NK-92 treated with Interleukin-12 subunit alpha and Interleukin-12 subunit beta, amount 100 ng/mL, for 24 hours (cell line): ENCODE results near the gene CORO1C.

ENCODE experiments used
- DNase-seq: peaks from one replicate; lab custom pipeline; 2025; lab: John Stamatoyannopoulos, UW

Gene CORO1C

GRCh38 chr12:108724054-108724889, 7.0 kb downstream of the CORO1C start:
- no peak for DNase-seq

GRCh38 chr12:108722992-108723766, 8.1 kb downstream of the CORO1C start:
- no peak for DNase-seq

DNA sequence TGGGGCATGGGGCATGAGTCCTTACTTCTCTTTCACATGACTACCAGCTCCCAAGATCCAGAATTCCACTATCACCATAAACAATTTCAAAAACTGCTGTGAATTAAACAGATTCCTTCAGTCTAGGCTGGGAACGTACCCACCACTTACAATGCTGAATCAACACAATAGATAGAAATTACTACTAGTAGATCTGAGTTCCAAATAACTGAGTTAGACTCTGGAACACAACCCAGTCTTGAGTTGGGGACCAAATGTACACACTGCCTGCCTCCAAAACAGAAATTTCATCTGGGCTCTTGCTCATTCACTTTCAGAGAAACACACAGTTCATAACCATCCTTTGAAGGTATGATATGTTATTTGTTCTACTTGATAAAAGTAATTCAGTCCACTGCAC, 8.9 kb downstream of the CORO1C start:
- no peak for DNase-seq

- no peak for DNase-seq
Measured at GRCh38 chr12:108721824-108722223, 9.5 kb downstream of the CORO1C start.

DNA sequence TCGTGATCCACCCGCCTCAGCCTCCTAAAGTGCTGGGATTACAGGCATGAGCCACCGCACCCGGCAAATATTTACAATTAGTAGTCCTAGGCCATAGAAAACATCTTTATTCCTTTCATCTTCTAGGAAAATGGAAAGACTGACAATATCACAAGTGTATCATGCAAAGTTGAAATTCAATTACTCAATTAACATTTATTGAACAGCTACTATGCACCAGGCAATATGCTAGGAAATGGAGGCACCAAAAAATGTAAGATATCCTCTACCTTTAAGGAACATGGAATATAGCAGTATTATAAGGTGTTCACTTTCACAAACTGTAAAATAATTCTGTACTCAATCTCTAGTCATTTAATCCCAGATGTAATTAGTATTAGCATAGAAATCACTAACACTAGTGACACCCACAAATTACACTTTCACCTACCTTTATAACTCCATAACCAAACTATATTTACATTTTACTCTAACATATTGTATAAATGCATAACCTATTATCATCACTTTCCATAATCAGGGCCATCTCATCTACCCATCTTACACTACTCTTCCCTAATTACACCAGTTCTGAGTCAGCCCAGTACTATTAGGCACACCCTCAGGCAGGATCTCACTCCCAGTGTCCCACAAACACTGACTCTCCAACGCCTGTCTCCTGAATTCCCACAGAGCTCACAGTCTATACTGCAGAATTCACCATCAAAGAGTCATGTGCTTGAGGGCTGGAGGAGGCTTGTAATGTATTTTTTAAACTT, 10.4 kb downstream of the CORO1C start:
- DNase-seq: no peak

- no peak for DNase-seq
Measured at GRCh38 chr12:108717243-108717642, 14.1 kb downstream of the CORO1C start.

DNA sequence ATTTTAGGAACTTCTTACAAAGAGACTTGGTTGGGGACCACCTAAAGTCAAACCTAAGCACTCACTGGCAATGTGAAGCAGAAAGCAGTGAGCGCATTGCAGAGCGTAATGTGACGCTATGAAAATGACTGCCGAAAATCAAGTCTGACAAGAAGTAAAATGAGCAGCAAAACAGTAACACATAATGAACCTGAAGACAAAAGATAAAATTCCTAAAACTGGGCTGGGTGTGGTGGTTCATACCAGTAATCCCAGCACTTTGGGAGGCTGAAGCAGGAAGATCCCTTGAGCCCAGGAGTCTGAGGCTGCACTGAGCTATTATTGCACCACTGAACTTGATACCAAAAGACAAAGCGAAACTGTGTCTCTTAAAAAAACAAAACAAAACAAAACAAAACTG, 16.5 kb downstream of the CORO1C start:
- no peak for DNase-seq

DNA sequence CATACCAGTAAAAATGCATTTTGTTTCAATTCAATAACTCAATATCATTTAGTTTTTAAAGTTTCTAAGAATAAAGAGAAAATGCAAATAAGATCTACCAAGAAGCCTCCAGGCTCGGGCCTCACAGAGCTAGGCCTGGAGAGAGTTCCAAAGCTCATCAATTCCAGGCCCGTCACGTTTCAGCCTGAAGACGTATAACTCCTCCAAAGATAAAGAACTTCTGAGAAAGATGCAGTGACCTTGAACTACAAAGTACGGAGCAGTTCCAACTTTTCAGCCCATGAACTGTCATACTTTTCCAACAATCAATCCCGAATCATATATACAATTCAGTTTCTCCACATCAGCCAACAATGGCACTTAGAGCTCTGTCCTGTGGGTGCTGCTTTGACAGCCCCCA, 17.8 kb downstream of the CORO1C start:
- DNase-seq: no peak

DNA sequence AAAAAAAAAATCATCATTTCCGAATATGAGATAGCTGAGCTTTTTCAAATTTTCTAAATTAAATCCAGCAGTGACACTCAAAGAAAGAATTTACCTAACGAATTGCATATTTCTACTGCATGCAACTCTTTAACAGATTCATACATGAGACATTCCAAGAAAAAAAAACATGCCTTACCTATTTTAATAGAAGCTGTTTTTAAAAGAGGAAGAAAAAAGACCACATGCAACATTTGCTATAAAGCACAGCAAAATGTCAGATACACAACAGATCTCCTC, 18.5 kb downstream of the CORO1C start:
- DNase-seq: no peak

DNA sequence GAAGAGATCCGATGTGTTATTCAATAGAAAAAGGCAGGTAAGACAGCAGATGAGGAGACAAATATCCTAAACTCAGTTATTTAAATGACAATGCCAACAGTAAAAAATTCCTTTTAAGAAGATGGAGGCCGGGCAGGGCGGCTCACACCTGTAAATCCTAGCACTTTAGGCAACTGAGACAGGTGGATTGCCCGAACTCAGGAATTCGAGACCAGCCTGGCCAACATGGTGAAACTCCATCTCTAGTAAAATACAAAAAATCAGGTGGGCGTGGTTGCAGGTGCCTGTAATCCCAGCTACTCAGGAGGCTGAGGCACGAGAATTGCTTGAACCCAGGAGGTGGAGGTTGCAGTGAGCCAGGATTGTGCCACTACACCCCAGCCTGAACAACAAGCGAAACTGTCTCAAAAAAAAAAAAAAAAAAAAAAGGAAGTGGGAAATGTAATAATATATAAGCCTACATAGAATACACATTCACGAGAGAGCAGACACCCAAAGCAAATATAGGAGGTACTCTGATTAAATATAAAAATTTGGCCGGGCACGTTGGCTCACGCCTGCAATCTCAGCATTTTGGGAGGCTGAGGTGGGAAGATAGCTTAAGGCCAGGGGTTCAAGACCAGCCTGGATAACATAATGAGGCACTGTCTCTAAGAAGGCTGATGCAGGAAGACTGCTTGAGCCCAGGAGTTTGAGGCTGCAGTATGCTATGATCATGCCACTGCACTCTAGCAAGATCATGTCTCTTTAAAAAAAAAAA, 19.0 kb downstream of the CORO1C start:
- DNase-seq: no peak

DNA sequence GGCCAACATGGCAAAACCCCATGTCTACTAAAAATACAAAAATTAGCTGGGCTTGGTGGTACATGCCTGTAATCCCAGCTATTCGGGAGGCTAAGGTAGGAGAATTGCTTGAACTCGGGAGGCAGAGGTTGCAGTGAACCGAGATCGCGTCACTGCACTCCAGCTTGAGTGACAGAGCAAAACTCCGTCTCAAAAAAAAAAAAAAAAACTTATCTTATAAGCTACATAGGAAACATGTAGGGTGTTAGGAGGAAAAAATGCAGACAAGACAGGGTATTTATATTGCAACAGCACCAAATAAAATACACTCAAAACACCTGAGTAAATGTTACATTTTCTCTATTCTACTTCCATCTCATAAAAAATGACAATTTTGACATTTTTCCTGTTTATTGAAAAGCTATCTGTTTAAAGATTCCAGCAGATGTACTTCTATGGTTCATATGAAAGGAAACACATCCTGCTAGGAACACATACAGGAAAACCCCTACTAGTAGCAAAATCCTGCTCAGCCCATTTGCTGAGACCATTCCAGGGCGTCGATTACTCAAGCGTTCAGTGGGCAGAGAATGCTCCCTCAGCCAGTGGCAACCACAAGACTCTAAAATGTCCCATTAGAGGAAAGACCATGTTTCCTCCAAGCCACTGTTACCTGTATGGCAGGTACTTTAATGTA, 19.7 kb downstream of the CORO1C start:
- DNase-seq: no peak

- DNase-seq: no peak
Measured at GRCh38 chr12:108709697-108710096, 21.6 kb downstream of the CORO1C start.

- DNase-seq: no peak
Measured at GRCh38 chr12:108704527-108704926, 26.8 kb downstream of the CORO1C start.

DNA sequence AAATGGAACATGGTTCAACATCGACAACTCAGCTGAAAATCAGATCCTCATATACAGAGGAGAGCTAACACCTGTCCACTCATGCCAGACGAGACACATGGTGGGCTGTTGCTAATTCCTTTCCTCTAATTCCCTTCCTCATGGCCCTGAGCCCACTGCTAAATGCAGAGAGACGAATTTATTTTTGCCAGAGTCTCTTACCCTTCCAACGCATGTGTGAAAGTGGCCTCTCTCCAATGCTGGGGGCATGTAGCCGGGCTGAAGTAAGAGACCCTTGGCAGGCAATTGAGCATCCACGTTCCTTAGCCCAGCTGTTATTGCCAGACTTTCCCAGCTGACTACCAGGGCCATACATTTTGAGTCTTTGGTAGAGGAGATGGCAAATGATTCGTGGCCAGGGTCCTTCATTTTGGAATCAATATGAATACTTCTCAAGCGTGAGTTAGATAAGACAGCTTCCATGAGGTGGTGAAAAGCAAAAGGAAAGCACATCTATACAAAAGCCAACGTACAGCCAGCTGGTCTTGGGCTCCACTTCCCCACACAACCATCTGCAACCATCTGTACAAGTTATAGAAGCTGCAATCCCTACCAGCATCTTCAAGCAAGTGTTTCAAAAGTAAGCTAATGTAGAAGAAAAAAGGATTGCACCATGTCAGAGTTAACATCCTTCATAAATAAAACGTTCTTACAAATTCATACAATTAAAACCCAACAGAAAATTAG, 28.6 kb downstream of the CORO1C start:
- DNase-seq: no peak

DNA sequence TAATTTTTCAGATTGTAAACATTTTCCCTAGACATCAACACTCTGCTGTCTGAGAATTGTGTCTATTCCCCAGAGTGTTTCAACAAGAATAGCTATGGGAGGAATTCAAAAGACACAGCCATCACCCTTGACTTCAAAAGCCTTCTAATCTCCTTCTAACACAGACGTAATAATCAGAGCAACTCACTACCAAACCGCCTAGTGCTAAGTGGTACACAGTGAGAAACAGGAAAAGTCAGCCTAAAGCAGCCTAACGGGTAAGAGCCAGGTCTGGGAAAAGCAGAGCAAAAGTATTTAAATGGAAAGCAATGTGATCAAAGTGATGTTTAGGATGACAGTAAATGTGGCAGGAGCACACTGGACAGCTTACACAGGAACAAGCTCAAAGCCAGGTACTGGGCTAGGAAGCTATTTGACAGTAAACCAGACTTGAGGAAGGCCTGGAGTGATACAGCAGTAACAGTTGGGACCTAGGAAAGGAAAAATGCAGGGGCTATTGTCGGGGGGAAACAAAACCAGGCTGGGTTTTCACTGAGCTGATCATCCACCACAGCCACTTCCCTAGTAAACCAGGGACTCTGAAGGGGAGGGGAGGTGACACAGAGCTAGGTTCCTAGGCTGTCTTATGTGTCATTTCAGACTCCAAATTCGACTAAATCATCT, 29.4 kb downstream of the CORO1C start:
- no peak for DNase-seq

GRCh38 chr12:108700833-108701541, 30.3 kb downstream of the CORO1C start:
- DNase-seq: no peak

GRCh38 chr12:108699955-108700563, 31.3 kb downstream of the CORO1C start:
- DNase-seq: no peak

DNA sequence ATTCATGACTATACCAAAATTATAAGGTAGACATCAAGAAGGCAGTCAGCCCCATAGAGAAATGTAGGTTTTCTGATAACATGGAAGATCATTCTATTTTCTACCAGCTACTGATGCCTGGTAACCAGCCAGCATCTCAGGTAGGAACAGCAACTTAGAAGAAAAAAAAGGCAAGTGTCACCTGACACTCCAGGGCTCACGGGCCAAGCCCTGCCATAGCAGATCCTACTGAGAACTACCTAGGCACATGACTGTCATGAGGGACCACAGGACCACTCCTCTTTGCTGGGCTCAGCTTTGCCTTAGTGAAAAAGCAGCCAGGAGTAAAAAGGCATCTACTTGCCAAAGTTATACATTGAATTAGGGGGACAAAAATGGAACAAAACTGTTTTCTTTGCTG, 33.4 kb downstream of the CORO1C start:
- DNase-seq: no peak

GRCh38 chr12:108696996-108697290, 34.4 kb downstream of the CORO1C start:
- no peak for DNase-seq
